K562 (cell line): ENCODE results near the gene MYH9. TPM values are rescaled to one million over a fixed set of nuclear protein-coding genes. Genes with fewer than 3 reads are reported as not detected.

Experiments used
- ATAC-seq: fragments of 200-7000 bp; cut with Tn5 transposase; 3 replicates; pipeline ENCODE4 v1.9.1; 2020; ENCODE audit warnings: moderate library complexity
- BruUV-seq: library from RNA; stranded (reverse); fragments of 400-500 nt; replicated peaks from 2 replicates; lab custom pipeline; 2021; lab: Mats Ljungman, UMichigan
- CTCF ChIA-PET: fragments of 300-600 bp; formaldehyde crosslinking; extraction: SDS; loops from one replicate; lab custom pipeline; 2021; ENCODE audit warnings: low intra/inter-chr PET ratio; lab: Yijun Ruan, JAX
- POLR2A ChIA-PET: fragments of 300-600, 350-650 bp; sonication (Branson Sonifier 250); formaldehyde crosslinking; extraction: SDS; loops from one replicate; lab custom pipeline; 2021; ENCODE audit warnings: antibody characterized with exemption, inconsistent platforms; lab: Yijun Ruan, JAX
- DNase-seq, 4 experiments: peaks; one replicate each; pipeline versions ENCODE4 v3.0.0 to v3.0.0-alpha.2; 2011 to 2018; ENCODE audit warnings: low spot score in 3 of 4, mixed read lengths in 3 of 4; ENCODE audit errors: extremely low read depth in 1 of 4
- FAIRE-seq: peaks from 2 replicates; lab custom pipeline; 2011; peaks lifted over from hg19 to GRCh38; lab: Jason Lieb, UNC
- H2AFZ ChIP-seq: 2 replicates; pipeline ENCODE4 v1.6.0; 2011; ENCODE audit warnings: low read depth, low read length, control low read depth, inconsistent platforms
- H3K27ac ChIP-seq: fragments of 200-600 bp; 3 replicates; pipeline ENCODE4 v1.8.0; 2011; ENCODE audit warnings: low read depth, mild to moderate bottlenecking, control low read depth, inconsistent platforms, low read length, moderate library complexity, mixed read lengths; ENCODE audit errors: extremely low read depth
- H3K27me3 ChIP-seq, 2 experiments: fragments of 300-600 bp in 1 of 2; 2 replicates in 1 of 2; 3 replicates in 1 of 2; pipeline versions ENCODE4 v1.6.0 to v1.8.0; 2011; ENCODE audit warnings: inconsistent platforms in 2 of 2, low read length in 2 of 2, mild to moderate bottlenecking in 1 of 2, mixed read lengths in 1 of 2, moderate library complexity in 1 of 2; ENCODE audit not compliant: control insufficient read depth in 2 of 2, insufficient read depth in 2 of 2
- H3K36me3 ChIP-seq: fragments of 300-600 bp; 3 replicates; pipeline ENCODE4 v1.8.0; 2011; ENCODE audit warnings: mild to moderate bottlenecking, low read length, inconsistent platforms; ENCODE audit not compliant: control insufficient read depth, insufficient read depth
- H3K4me1 ChIP-seq, 2 experiments: fragments of 200-600 bp in 1 of 2; replicated peaks in 1 of 2; 2 replicates in 1 of 2; 3 replicates in 1 of 2; pipeline versions ENCODE4 v1.5.1 to v1.8.0; 2011; ENCODE audit warnings: inconsistent platforms in 2 of 2, low read length in 2 of 2, mild to moderate bottlenecking in 1 of 2, mixed read lengths in 1 of 2, moderate library complexity in 1 of 2; ENCODE audit not compliant: control insufficient read depth in 2 of 2, insufficient read depth in 2 of 2
- H3K4me2 ChIP-seq: 2 replicates; pipeline ENCODE4 v1.6.1; 2011; ENCODE audit warnings: low read length, control low read depth, inconsistent platforms, mixed read lengths; ENCODE audit not compliant: insufficient read depth
- H3K4me3 ChIP-seq: fragments of 200-600 bp; sonication (generic), shearing (Covaris generic); 2 replicates; pipeline ENCODE4 v1.5.1; 2016; ENCODE audit warnings: control low read depth, inconsistent platforms
- H3K79me2 ChIP-seq: fragments of 200-600 bp; 3 replicates; pipeline ENCODE4 v1.8.0; 2011; ENCODE audit warnings: low read length, inconsistent platforms; ENCODE audit not compliant: control insufficient read depth, insufficient read depth
- H3K9ac ChIP-seq, 2 experiments: 2 replicates each; pipeline versions ENCODE4 v1.6.0 to v1.6.1; 2011; ENCODE audit warnings: low read depth in 2 of 2, low read length in 2 of 2, control low read depth in 1 of 2, inconsistent platforms in 1 of 2, mild to moderate bottlenecking in 1 of 2, mixed read lengths in 1 of 2; ENCODE audit not compliant: insufficient read depth in 1 of 2
- H3K9me1 ChIP-seq: one replicate; pipeline ENCODE4 v1.6.0; 2011; ENCODE audit warnings: inconsistent platforms, mild to moderate bottlenecking, low read length, moderate library complexity; ENCODE audit not compliant: control insufficient read depth, insufficient read depth
- H3K9me3 ChIP-seq: replicated peaks from 2 replicates; pipeline ENCODE4 v1.5.1; 2011; ENCODE audit warnings: low read depth, low read length, inconsistent platforms; ENCODE audit not compliant: control insufficient read depth, insufficient read depth
- H4K20me1 ChIP-seq: replicated peaks from 2 replicates; pipeline ENCODE4 v1.6.1; 2011; ENCODE audit warnings: low read length, inconsistent platforms, mixed read lengths; ENCODE audit not compliant: control insufficient read depth, insufficient read depth
- HNRNPL ChIP-seq: fragments of 200-400 bp; formaldehyde crosslinking; IDR thresholded peaks from 2 replicates; pipeline ENCODE4 v1.6.1; 2017; ENCODE audit warnings: low read depth, mild to moderate bottlenecking, low read length
- MCM3 ChIP-seq: fragments of 450-650 bp; IDR thresholded peaks from 2 replicates; pipeline ENCODE4 v1.6.1; 2016
- NFE2 ChIP-seq: IDR thresholded peaks from 2 replicates; pipeline ENCODE4 v1.6.1; 2014; ENCODE audit warnings: antibody characterized with exemption, low read depth
- RBFOX2 ChIP-seq: fragments of 200-400 bp; formaldehyde crosslinking; IDR thresholded peaks from 2 replicates; pipeline ENCODE4 v1.6.1; 2017; ENCODE audit warnings: low read depth, mild to moderate bottlenecking, low read length, moderate library complexity
- RUNX1 ChIP-seq: sonication (generic); IDR thresholded peaks from 2 replicates; pipeline ENCODE4 v1.6.1; 2016; ENCODE audit warnings: antibody characterized with exemption, low read depth
- SMAD4 ChIP-seq: fragments of 250-450 bp; sonication (Bioruptor Pico); conservative IDR thresholded peaks from 2 replicates; pipeline ENCODE4 v1.8.0; 2021; ENCODE audit warnings: inconsistent platforms, mild to moderate bottlenecking, moderate library complexity
- ZNF395 ChIP-seq: fragments of 200-800 bp; sonication (Bioruptor generic); IDR thresholded peaks from 2 replicates; pipeline ENCODE4 v1.6.1; 2017; ENCODE audit warnings: missing genetic modification characterization, missing compliant biosample characterization
- WGBS: fragments of 100-300 bp; shearing (Covaris generic); methylation state at CpG from one replicate; pipeline ENCODE4 v1.1.6; 2016; ENCODE audit warnings: low coverage, mixed read lengths; ENCODE audit not compliant: insufficient coverage; ENCODE audit errors: missing lambda C conversion rate; 5-methylcytosine and 5-hydroxymethylcytosine counted together
- in situ Hi-C: fragments of 300-500 bp; cut with MboI; formaldehyde crosslinking; loops from 4 replicates; pipeline ENCODE4 v1.15.0; 2018; ENCODE audit warnings: inconsistent platforms, mixed read lengths
- intact Hi-C: fragments of 100-400 bp; cut with micrococcal nuclease; formaldehyde crosslinking; loops from 2 replicates; pipeline ENCODE4 v1.14.2; 2022
- polyA plus RNA-seq, 8 experiments: library from polyadenylated mRNA; depleted of rRNA in 4 of 8; stranded (reverse) in 5 of 8; unstranded in 3 of 8; fragments of >200 nt; fragmentation: Nextera tagmentation in 2 of 8; fragmentation: Illumina TruSeq in 1 of 8; extraction: Ambion mirVana in 2 of 8; extraction: Trizol in 1 of 8; gene quantifications; 2 replicates each; pipeline versions ENCODE4 v1.2.1 to v1.2.3, GENCODE V29; 2011 to 2014; ENCODE audit warnings: inconsistent platforms in 1 of 8, missing spikeins in 1 of 8
- total RNA-seq, 7 experiments: library from RNA; depleted of rRNA in 6 of 7; stranded (reverse); fragments of >200 nt in 6 of 7; fragmentation: Illumina TruSeq in 2 of 7; extraction: Trizol in 2 of 7; gene quantifications; 2 replicates each; pipeline versions ENCODE4 v1.2.1 to v1.2.3, GENCODE V29; 2011 to 2021; ENCODE audit warnings: low replicate concordance in 1 of 7

MYH9 gene
- total and polyA plus RNA-seq, 9 of the 15 experiments (the other 6 are each of a cell fraction or from before 2014, with no cell fraction given) = 0.71 to 111 (median 24.6) TPM

- Histone ChIP-seq H3K4me3 (no peak overlapping the region), H3K9ac (peak overlapping the region; percentile 11 to 52; a peak in 3 of 4 replicates), H4K20me1 (no peaks in the 10 kb centered on the region; the same call in 1 of the 2 replicates)
Measured at GRCh38 chr22:36355894-36356293, 31.9 kb downstream of the MYH9 start.

More at GRCh38 chr22:36355894-36356293, 31.9 kb downstream of the MYH9 start:
- intact Hi-C loops (no loop called here), in situ Hi-C loops (no loop called here)
- ATAC-seq (no peak), DNase-seq (no peak), FAIRE-seq (no peak)
- peaks cover 3% of the 10 kb centered on the region for H3K9me1 ChIP-seq
- H3K36me3 ChIP-seq = peaks cover 6% of the 10 kb centered on the region; the same call in 2 of the 3 replicates
- CTCF ChIA-PET = interaction anchor here (0.7 kb wide), 1 partner anchor 56 kb away, joined by 3 read pairs; no protein-coding TSS in a partner anchor
- no TSS peak for BruUV-seq
- peaks cover 19 to 23% of the 10 kb centered on the region in 2 experiments for H3K4me1 ChIP-seq
- peaks cover 84% of the 10 kb centered on the region for H3K79me2 ChIP-seq
- no peaks in the 10 kb centered on the region for H3K9me3 ChIP-seq
- no peak for TF ChIP-seq MCM3
- TF ChIP-seq HNRNPL = no peak
- TF ChIP-seq RBFOX2 = 0 out of 2 replicates have a peak, but pooled peaks have one; percentile 25
- TF ChIP-seq NFE2 = no peak
- TF ChIP-seq SMAD4 (CRISPR knock-in tag) = peak; percentile 54
- no peak for TF ChIP-seq RUNX1
- peak; percentile 41; the same call in 1 of the 2 replicates for TF ChIP-seq ZNF395 (CRISPR knock-in tag)
- no peaks in the 10 kb centered on the region for H3K27me3 ChIP-seq
- H2AFZ ChIP-seq = no peak overlapping the region
- H3K4me2 ChIP-seq = no peak overlapping the region
- peak overlapping the region; percentile 56; the same call in 2 of the 3 replicates for H3K27ac ChIP-seq
- 75% methylated on average over 3 of the region's 6 CpGs for WGBS
- POLR2A ChIA-PET = interaction anchor here (0.9 to 1.2 kb wide), 5 partner anchors 9 to 68 kb away, joined by 3 to 7 read pairs (median 3); no protein-coding TSS in a partner anchor
